SK-N-SH (cell line): ENCODE data around the gene TMEM131.

Experiments
- CHD2 ChIP-seq: fragments of 150-350 bp; IDR thresholded peaks from 2 replicates; pipeline ENCODE4 v1.6.1; 2018; ENCODE audit warnings: low read length; ENCODE audit not compliant: partially characterized antibody
- CTCF ChIP-seq: fragments of 200-600 bp; sonication (generic); IDR thresholded peaks from 2 replicates; pipeline ENCODE4 v1.6.1; 2017; ENCODE audit warnings: antibody characterized with exemption, mild to moderate bottlenecking, moderate library complexity
- IRF3 ChIP-seq: fragments of 150-350 bp; IDR thresholded peaks from 2 replicates; pipeline ENCODE4 v1.6.1; 2016; ENCODE audit warnings: mild to moderate bottlenecking, low read depth, low read length
- JUND ChIP-seq: IDR thresholded peaks from 2 replicates; pipeline ENCODE4 v1.4.0; 2012
- POLR2AphosphoS5 ChIP-seq: IDR thresholded peaks from 2 replicates; pipeline ENCODE4 v1.6.1; 2012; ENCODE audit warnings: low read depth, low read length
- RAD21 ChIP-seq: IDR thresholded peaks from 2 replicates; pipeline ENCODE4 v1.6.1; 2012; ENCODE audit warnings: mild to moderate bottlenecking, low read length
- USF2 ChIP-seq: fragments of 150-350 bp; IDR thresholded peaks from 2 replicates; pipeline ENCODE4 v1.6.1; 2017; ENCODE audit warnings: antibody characterized with exemption, low read length, low read depth, borderline replicate concordance
- ZBTB33 ChIP-seq: IDR thresholded peaks from 2 replicates; pipeline ENCODE4 v1.4.0; 2012; ENCODE audit warnings: low read depth, borderline replicate concordance

GRCh38 chr2:98036349-98037000, 40.7 kb upstream of the TMEM131 start:
- TF ChIP-seq CTCF = no peak
- no peak for TF ChIP-seq POLR2AphosphoS5
- no peak for TF ChIP-seq RAD21
- TF ChIP-seq ZBTB33 = no peak
- no peak for TF ChIP-seq CHD2
- no peak for TF ChIP-seq JUND
- no peak for TF ChIP-seq IRF3
- no peak for TF ChIP-seq USF2
